TTC549 (cell line): ENCODE measurements around the gene KRT78.

Experiments used
- FAIRE-seq: peaks from 2 replicates; lab custom pipeline; 2012; peaks lifted over from hg19 to GRCh38; lab: Jason Lieb, UNC

The KRT78 gene

DNA sequence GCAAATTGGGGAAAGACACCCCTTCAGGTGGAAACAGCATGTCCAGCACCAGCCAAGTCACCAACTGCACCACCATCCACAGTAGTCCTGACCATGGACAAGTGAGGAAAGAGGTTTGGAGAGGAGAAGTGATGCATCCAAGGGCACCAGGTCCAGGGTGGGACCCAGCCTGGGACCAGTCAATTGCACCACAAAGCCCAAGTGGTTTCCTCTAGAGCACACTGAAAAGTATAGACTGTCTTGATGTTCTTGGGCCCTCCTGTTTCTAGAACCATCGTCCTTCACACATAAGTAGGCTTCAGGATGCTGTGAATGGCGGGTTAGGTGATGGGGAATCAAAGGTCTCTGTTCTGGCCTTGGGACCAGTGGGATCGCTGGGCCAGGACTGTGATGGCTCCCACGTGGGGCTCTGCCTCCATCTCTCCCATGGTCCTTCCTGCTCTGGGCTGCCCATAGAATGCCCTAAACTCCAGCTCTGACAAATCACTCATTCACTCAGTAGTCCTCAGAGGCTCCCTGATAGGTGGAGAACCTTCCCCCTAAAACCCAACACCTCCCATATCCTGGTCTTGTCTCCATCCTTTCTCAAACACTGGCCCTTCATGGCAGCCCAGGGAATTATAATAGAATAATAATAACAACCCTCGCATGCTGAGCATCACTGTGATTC, 23.9 kb downstream of the KRT78 start:
- FAIRE-seq: no peak

DNA sequence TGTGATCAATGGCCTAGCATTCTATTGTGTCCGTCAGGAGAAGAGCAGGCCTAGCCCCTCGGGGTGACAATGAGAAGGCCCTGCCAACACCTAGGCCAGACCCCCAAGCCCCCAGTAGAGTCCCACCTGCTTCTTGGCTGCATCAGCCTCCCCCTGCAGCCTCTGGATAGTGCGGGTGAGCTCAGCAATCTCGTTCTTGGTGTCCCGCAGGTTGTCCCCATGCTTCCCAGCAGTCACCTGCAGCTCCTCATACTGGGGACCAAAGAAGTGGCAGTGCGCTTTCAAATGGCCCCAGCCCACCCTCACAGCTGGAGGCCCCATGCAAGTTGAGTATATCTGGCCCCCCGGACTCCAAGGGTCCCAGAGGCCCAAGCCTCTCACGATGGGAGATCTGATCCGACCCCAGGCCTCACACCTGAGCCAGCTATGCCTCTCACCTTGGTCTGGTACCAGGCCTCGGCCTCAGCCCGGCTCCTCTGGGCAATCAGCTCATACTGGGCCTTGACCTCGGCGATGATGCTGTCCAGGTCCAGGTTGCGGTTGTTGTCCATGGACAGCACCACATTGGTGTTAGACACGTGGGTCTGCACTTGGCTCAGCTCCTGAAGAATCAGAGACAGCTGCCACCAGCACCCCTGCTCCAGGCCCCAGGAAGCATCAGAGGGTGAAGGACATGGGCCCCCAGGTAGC, 24.9 kb downstream of the KRT78 start:
- no peak for FAIRE-seq

DNA sequence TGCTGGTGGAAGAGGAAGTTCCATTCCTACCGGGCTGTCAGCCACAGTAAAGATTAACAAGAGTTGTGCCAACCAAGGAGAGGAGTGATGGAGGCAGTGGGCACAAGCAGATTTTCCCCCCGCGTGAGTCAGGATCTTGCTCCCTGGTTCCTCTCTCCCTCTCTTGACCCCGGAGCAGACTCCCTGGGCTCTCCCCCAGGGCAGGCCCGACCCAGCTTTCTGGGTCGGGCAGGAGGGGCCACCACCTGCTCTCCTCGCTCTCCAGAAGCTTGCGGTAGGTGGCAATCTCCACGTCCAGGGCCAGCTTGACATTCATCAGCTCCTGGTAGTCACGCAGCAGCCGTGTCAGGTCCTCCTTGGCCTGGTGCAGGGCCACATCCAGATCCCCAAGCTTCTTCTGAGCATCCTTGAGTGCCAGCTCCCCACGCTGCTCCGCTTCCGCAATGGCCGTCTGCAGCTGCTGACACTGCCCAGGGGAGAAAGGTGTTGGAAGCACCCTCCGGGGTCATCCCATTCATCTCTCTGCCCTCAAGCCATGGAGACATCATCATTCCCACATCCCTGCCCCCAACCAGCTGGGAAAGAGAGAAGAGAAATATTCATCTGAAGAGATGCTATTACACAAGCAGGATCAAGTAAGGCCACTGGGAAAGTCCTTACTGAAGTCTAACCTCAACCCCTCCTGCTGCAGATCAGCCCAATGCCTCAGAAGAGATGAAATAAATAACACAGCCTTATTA, 25.9 kb downstream of the KRT78 start:
- no peak for FAIRE-seq

DNA sequence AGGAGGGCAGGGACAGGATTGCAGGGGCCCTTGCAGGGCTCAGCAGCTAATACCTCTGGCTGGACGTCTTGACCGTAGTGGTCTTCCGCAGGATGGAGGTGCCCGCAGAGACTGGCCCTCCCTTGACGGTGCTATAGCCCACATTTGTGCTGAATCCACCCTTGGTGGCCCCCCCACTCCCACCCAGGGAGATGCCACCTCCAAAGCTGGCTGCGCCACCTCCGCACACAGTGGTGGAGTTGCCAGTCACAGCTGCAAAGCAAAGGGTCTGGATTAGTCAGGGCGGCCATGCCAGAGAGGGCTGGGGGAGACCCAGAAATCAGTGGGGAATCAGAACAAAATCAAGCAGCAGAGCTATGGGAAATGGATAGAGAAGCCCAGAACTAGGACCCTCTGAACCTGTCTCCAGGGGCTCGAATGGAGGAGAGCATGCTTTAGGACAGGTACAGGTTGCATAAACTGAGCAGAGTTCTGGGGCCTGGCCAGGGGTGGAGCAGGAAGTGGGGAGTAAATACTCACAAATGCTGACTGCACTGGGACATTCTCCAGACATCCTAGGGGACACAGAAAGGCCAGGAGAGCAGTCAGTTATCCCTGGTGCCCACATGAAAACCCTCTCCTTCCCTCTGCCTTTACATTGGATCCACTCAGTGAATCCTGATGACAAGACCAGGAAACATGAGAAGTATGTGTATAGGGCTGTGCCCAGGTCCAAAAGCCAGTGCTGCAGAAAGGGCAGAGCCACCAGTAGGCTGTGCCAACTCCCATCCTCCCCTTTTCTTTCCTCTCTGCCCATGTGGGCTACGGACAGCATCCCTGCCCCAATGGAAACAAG, 26.8 kb downstream of the KRT78 start:
- no peak for FAIRE-seq

DNA sequence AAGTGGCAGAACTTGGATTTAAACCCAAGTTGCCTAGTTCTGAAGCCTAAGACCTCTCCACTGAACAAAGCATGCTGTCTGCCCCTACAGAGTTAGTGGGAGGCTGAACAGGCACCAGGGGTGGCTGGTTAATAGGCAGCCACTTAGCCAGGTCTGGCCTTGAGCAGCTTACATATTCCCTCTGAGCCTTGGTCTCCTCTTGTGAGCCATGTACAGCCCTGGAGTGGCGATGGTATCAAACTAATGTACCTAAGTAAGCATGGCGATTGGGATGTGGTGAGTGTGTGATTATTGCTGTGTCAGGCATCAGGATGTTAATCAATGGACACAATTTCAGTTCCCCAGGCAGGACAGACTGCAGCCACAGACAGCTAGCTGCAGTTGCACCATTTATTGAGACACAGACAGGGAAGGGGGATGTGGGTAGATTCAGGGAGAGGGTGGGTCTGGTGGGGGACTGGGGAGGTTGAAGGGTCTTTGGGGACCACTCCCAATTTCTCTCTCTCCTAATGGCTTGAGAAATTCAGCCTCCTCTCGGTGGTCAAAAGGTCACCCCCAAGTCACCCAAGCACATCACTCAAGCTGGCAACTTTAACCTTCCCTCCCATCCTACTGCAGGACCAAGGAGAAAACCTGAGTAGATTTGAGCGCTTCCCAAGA, 27.6 kb downstream of the KRT78 start:
- FAIRE-seq: no peak

DNA sequence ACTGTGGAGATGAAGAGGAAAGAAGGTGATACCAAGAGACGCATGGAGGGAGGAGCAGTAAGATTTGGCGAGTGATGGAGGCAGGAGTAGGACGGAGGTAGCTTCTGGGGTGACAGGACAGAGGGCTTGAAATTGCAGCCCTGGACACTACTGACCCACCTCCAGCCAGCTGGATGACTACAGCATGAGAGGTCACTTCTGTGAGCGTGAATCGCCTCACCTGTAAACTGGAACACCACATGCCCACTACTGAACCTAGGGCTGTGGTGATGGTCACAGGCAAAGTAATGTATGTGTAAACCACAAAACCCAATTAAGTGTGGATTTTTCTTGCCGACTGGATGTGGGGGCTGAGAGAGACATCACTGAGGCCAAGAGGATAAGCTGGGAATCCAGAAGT, 28.3 kb downstream of the KRT78 start:
- no peak for FAIRE-seq

DNA sequence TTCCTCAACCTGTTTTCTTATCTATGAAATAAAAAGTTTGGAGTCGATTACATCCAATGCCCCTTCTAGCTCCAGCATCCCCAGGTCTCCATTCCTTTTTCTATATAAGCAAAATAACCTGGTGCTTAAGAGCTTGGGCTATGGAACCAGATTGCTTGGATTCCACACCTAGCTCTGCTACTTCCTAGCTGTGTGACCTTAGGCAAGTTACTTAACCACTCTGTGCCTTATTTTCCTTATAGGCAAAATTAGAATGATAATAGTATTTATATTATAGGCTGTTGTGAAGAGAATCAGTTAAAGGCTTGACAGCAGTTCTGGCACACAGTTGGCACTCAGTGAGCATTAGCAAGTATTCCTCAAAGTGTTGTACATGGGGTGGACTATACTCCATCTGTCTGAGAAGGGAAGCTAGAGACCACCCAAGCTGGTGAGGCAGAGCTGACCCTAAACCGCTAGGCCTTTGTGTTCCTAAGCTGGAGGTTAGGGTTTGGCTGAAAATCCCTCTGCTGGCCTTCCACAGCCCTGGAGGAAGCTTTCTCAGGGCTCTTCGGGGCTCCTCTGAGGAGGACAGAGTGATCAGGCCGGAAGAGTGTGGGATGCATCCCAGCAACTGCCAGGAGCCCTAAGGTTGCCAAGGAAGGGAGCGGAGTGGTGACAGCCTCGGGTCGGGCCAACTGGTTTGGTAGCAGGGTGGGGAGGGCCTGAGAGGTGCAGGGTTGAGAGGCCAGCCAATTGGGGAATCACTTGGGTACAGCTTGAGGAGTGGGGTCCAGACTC, 28.9 kb downstream of the KRT78 start:
- FAIRE-seq: no peak

DNA sequence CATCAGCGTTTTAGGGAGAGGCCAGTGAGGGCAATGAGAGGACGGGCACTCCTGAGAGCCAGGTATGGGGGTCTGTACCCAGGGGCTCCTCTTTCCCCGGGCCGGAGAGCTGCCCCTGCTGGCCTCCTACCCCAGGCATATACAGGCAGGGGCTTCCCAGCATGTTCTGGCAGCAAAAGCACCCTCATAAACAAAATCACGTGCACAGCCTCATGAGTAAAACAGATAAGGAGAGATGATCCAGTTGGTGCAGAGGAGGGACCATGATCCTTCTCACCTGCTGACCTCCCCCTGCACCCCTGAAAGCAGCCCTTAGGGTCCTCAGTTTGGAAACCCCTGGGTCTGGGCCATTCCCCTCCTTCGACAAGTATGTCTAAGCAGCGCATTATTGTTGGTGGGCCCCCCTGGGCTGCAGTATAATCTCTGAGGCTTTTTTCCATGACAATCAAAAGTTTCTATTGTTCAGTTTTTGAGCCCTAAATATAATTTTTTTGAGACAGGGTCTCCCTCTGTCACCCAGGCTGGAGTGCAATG, 29.8 kb downstream of the KRT78 start:
- FAIRE-seq: no peak

DNA sequence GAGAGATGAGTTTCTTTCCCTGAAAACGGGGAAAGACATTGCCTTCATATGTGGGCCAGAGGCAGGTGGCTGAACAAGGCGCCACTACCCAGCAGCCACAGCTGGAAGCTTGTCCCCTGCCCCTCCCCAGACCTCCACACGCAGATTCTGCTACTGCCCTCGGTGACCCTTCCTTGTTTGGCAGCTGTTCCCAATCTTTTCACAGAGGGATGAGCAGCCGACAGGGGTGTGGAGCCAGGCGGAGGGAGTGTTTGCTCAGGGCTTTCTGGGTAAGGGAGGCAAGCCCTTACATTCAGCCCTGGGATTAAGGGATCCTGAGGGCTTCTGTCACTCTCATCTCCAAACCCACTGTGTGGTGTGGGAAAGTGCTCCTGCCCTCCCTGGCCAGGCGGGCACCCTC, 30.4 kb downstream of the KRT78 start:
- FAIRE-seq: no peak

DNA sequence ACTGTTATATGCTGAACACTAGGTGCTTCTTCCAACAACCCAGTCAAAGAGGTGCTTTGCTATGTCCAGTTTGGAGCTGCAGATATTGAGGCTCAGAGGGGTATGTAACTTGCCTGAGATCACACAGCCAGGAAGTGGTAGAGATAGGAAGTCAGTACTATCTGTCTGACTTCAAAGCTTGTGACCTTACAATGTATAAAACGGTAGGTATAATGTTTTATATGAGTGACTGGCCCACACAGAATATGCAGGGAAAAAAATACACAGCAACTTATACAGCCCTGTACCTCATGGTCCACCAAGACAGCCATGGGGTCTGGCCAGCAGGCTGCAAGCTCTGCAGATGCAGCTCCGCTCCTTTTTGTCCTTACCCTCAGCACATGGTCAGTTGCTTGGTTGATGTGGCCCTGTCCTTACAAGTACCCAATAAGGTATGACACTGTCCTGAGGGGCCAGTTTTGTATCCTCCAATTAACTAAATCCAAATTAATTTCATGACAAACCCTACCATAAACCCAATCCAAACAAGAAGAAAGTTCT, 31.0 kb downstream of the KRT78 start:
- FAIRE-seq: no peak

DNA sequence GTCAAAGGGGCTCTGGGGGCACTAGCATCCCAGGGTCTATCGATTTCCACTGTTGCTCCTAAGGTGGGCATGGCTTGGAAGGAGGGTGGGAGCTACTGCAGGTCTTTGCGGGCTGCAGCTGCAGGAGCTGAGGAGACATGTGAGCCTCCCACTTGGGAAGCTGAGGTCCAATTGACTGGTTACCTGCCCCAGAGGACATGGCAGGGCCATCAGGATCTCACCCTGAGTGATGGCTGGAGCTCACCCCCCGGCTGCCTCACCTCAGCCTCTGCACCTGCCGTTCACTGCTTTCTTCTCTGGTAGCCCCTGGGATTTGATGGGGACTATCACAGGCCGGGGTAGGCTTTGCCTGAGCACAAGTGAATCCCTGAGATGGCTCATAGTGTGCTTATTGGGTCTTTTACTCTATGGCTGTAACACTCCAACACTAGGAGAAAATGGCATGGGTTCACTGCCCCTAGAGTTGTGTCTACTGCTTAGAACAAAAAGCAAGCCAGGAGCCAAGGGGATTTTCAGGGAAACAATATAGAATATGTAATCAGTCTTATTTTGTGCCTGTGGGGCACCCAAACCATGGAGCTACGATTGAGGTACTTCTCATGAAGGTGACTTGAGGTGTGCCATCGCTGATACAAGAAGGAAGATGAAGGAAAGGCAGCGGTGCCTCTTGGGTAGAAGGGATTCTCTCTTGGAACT, 31.6 kb downstream of the KRT78 start:
- FAIRE-seq: no peak

DNA sequence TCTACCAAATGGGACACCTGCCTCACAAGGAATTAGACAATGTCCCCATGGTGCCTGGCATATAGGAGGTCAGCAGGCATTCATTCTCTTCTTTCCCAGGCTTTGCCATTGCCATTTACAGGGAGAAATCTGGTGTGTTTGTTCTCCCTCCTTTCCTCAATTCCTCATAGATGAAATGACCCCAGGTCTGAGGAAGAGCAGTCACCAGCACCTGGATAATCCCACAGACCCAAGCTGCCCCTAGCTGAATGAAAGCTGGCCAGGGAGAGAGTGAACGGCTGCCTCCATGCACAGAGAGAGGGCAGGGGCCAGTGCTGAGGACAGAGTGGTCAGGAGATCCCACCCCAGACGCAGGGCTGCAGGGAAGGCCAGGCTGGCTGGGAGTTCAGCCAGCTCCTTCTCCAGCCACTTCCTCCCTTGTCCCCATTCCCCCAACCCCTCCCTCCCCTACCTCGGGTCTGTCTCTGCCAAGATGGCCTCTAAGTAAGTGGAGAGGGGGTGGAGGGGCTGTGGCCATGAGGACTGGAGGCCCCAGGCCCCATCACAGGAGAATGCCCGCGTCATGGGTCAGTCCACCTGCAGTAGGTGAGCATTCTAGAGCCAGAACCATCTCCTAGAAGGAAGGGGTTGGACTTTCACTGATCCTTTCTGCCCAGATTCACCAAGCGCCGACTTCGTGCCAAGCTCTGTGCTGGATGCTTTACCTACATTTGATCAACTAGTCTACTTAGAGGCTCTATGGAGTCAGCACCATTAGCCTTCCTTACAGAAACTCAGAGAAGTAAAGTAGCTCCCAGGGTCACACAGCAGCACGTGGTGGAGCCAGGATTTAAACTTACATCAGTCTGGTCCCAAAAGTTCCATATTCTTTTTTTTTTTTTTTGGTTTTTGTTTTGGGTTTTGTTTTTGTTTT, 32.9 kb downstream of the KRT78 start:
- no peak for FAIRE-seq

DNA sequence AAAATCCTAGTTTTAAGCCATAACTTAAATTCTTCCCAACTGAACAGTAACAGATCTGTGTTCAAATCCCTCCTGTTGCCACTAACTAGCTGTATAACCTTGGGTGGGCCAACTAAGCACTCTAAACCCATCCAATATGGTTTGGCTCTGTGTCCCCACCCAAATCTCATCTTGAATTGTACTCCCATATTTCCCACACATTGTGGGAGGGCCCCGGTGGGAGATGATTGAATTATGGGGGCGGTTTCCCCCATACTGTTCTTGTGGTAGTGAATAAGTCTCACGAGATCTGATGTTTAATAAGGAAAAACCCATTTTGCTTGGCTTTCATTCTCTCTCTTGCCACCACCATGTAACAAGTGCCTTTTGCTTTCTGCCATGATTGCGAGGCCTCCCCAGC, 33.6 kb downstream of the KRT78 start:
- FAIRE-seq: no peak

DNA sequence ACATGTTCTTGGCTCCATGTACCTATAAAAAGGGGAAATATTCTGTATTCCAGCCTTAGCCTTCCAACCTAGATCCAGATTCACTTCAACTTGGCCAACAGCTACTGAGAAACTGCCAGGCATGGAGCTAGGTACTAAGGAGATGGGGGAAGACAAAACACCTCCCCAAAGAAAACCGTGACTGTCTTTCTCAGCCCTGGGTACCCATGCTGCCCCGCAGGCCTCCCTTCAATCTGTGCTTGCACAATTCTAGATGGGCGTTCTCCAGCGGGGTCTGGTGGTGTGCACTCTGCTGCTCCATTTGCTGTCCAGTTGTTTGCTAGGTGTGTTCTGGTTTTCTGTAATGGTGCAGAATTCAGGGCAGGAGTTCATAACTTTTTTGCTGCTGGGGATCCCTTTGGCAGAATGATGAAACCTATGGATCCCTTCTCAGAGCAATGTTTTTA, 34.1 kb downstream of the KRT78 start:
- no peak for FAIRE-seq

DNA sequence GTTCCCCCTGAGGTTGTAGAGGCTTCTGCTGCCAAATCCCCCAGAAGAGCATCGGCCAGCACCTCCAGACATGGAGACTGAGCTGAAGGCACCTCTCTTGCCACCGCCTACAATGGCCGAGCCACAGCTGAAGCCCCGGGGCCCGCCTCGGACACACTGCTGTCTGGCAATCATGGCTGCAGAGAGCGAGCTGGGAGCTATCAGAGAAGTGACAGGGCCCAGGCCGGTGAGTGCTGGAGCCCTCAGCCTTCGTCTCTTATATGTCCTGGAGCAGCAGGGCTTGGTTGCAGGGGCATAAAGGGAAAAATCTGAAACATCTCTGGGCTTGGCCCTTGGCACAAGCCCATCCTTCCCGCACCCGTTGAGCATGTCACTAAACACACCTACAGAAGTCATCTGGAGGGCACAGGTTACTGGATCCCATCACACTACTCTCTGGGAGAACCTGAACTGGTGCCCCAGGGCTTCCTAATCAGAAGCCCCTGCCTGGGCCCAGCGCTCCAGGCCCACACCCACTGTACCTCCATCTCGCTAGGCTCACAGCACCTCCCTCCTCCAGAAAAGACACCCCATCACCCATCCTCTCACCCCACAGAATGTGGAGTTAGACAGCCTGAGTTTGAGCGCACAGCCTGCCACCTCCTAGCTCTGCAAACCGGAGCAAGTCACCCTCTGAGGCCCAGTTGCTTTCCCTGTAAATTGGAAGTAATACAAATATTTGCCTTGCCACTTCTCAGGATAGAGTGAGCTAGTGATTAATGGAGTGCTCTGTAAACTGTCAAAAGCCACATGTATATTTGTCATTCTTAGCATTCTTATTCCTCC, 34.7 kb downstream of the KRT78 start, which contains the start of gene KRT4:
TSS of gene KRT4 (minus strand) at position 232 of the 825 bp plus-strand sequence. CDS start at position 174, 58 bp downstream.
- no peak for FAIRE-seq

DNA sequence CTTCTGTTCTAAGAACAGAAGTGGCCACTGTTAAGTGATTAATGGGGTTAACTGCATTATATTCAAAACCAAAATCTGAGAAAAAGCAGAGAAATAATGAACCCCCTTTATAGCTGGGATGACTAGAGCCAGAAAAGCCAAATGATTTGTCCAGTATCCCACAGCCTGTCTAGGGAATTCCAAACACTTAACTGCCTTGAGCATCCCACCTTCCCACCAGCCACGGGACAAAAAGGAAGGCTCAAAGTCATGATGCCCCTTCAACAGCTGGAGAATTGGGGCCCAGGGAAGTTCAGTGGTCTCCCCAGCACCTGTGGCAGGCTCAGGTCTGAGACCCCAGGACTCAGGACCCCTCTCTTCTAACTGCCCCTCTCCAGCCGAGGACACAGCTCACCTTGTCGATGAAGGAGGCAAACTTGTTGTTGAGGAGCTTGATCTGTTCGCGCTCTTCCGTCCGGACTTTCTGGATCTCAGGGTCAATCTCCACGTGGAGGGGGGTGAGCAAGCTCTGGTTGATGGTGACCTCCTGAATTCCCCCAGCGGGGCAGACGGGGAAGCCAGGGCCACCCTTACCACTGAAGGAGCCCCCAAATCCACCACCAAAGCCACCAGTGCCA, 35.5 kb downstream of the KRT78 start:
- FAIRE-seq: no peak

DNA sequence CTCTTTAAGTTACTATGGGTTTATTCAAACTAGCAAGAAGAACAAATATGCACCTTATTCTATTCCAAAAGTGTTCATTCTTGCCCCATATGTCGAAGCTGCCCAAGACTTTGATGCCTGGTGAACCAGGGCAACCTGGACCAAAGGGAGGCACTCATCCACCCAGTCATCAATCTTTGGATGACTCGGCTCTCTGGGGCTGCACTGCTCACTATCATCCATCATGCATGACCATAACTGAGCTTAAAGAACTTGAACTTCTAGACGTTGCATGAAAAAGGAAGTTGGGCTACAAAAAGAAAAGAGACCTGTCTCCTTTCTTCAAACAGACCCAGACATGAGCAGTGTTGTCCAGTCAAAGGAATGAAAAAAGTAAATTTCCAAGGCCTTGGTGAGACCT, 36.0 kb downstream of the KRT78 start:
- FAIRE-seq: no peak

DNA sequence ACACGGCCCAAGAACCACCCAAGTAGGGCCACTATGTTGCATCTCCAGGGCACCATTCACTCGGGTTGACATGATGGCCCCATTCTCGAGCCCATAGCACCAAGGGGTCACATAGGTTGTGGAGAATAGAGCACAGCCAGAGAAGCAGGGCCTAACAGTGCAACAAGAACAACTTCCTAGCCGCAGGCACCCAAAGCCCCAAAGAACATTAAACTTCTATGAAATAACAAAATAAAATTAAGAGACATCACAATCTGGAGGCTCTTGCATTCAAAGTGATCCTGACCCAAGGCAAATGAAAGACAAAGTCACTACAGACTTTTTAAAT, 36.8 kb downstream of the KRT78 start:
- FAIRE-seq: no peak
